GM21423 (cell line): ENCODE measurements around the gene SHISA9.
A peak's percentile ranks its signal among the peaks of the same experiment; 100 is the strongest.

Experiments used
- ATAC-seq: cut with Tn5 transposase; IDR thresholded peaks from one replicate; pipeline ENCODE4 v1.9.1; 2021; ENCODE audit warnings: mild to moderate bottlenecking, moderate library complexity; ENCODE audit not compliant: unreplicated experiment

Gene SHISA9

GRCh38 chr16:13013043-13013442 is 111.6 kb downstream of the SHISA9 start:
- no peak for ATAC-seq

GRCh38 chr16:13014476-13014875 is 113.1 kb downstream of the SHISA9 start:
- no peak for ATAC-seq

GRCh38 chr16:13018026-13018425 is 116.6 kb downstream of the SHISA9 start:
- ATAC-seq, result no peak

GRCh38 chr16:13021996-13022395 is 120.6 kb downstream of the SHISA9 start:
- no peak for ATAC-seq

GRCh38 chr16:13029786-13030185 is 128.4 kb downstream of the SHISA9 start:
- no peak for ATAC-seq

- ATAC-seq, result no peak
Measured at GRCh38 chr16:13030769-13031168, 129.4 kb downstream of the SHISA9 start.

- ATAC-seq, result no peak
Measured at GRCh38 chr16:13032911-13033310, 131.5 kb downstream of the SHISA9 start.

- no peak for ATAC-seq
Measured at GRCh38 chr16:13036600-13036999, 135.2 kb downstream of the SHISA9 start.

- ATAC-seq, result no peak
Measured at GRCh38 chr16:13038591-13038990, 137.2 kb downstream of the SHISA9 start.

GRCh38 chr16:13039526-13039925 is 138.1 kb downstream of the SHISA9 start:
- ATAC-seq, result no peak

- no peak for ATAC-seq
Measured at GRCh38 chr16:13041180-13041579, 139.8 kb downstream of the SHISA9 start.

- ATAC-seq, result no peak
Measured at GRCh38 chr16:13041646-13042290, 140.4 kb downstream of the SHISA9 start.

- no peak for ATAC-seq
Measured at GRCh38 chr16:13042291-13042685, 140.9 kb downstream of the SHISA9 start.

- no peak for ATAC-seq
Measured at GRCh38 chr16:13046061-13046821, 144.8 kb downstream of the SHISA9 start.

GRCh38 chr16:13047276-13047675 is 145.9 kb downstream of the SHISA9 start:
- ATAC-seq, result no peak

GRCh38 chr16:13049688-13050087 is 148.3 kb downstream of the SHISA9 start:
- ATAC-seq, result no peak

GRCh38 chr16:13052431-13052830 is 151.0 kb downstream of the SHISA9 start:
- no peak for ATAC-seq

GRCh38 chr16:13055480-13055879 is 154.1 kb downstream of the SHISA9 start:
- ATAC-seq, result no peak

- peak; percentile 80 for ATAC-seq
Measured at GRCh38 chr16:13056607-13057006, 155.2 kb downstream of the SHISA9 start.

GRCh38 chr16:13060932-13061331 is 159.5 kb downstream of the SHISA9 start:
- no peak for ATAC-seq

GRCh38 chr16:13061691-13062090 is 160.3 kb downstream of the SHISA9 start:
- ATAC-seq, result no peak

- no peak for ATAC-seq
Measured at GRCh38 chr16:13062219-13062618, 160.8 kb downstream of the SHISA9 start.

- no peak for ATAC-seq
Measured at GRCh38 chr16:13063457-13063856, 162.1 kb downstream of the SHISA9 start.
